ENCODE measurements around the gene ZNF91.
A peak's percentile ranks its signal among the peaks of the same experiment; 100 is the strongest.

Gene ZNF91

GRCh38 chr19:23439623-23440022, 44.4 kb upstream of the ZNF91 start:
- Histone ChIP-seq H3K4me3 (ENCODE audit: low read length) (no peak overlapping the region), H4K20me1 (ENCODE audit: insufficient read depth, low read length) (no peaks in the 10 kb centered on the region), H3K79me2 (ENCODE audit: low read length) (no peaks in the 10 kb centered on the region), H3K27ac (ENCODE audit: low read length) (no peak overlapping the region), H3K4me2 (ENCODE audit: low read depth, low read length) (no peak overlapping the region), H3K9ac (ENCODE audit: low read length) (no peak overlapping the region), H3K27me3 (replicated peaks; ENCODE audit: insufficient read depth, low read length) (no peaks in the 10 kb centered on the region), H2AFZ (ENCODE audit: low read length) (no peak overlapping the region), H3K9me3 (replicated peaks; ENCODE audit: insufficient read depth, low read length) (no peaks in the 10 kb centered on the region; the same call in 1 of the 2 replicates), H3K9me2 (replicated peaks; ENCODE audit: insufficient read depth, low read length) (no peaks in the 10 kb centered on the region), H3K36me3 (replicated peaks; ENCODE audit: insufficient read depth, low read length) (no peaks in the 10 kb centered on the region), H3K4me1 (ENCODE audit: low read length) (no peaks in the 10 kb centered on the region), H3F3A (ENCODE audit: insufficient read depth, low read length) (no peaks in the 10 kb centered on the region)
- no peak for TF ChIP-seq EZH2 (optimal IDR thresholded peaks at IDR 0.05; ENCODE audit: low read depth, low read length)
- no peak for TF ChIP-seq EZH2phosphoT487 (IDR thresholded peaks at IDR 0.05; ENCODE audit: low read length)
- TF ChIP-seq CTCF (IDR thresholded peaks at IDR 0.05; ENCODE audit: low read length): no peak; the same call in 1 of the 2 replicates
- no peak for DNase-seq

- DNase-seq: peak; percentile 22
Measured at GRCh38 chr19:23437901-23438300, 42.6 kb upstream of the ZNF91 start.

GRCh38 chr19:23436944-23437343, 41.7 kb upstream of the ZNF91 start:
- H3K27me3 ChIP-seq (replicated peaks; ENCODE audit: insufficient read depth, low read length): no peaks in the 10 kb centered on the region
- no peak for TF ChIP-seq EZH2 (optimal IDR thresholded peaks at IDR 0.05; ENCODE audit: low read depth, low read length)
- peak; percentile 25; the same call in 1 of the 2 replicates for TF ChIP-seq CTCF (IDR thresholded peaks at IDR 0.05; ENCODE audit: low read length)
- TF ChIP-seq EZH2phosphoT487 (IDR thresholded peaks at IDR 0.05; ENCODE audit: low read length): no peak
- peak; percentile 9 for DNase-seq

More at GRCh38 chr19:23437901-23438300, 42.6 kb upstream of the ZNF91 start:
- no peak overlapping the region for H3K4me3 ChIP-seq (ENCODE audit: low read length)
- H4K20me1 ChIP-seq (ENCODE audit: insufficient read depth, low read length): no peaks in the 10 kb centered on the region
- H3K27me3 ChIP-seq (replicated peaks; ENCODE audit: insufficient read depth, low read length): no peaks in the 10 kb centered on the region
- TF ChIP-seq EZH2phosphoT487 (IDR thresholded peaks at IDR 0.05; ENCODE audit: low read length): no peak
- TF ChIP-seq CTCF (IDR thresholded peaks at IDR 0.05; ENCODE audit: low read length): peak; percentile 25; the same call in 1 of the 2 replicates
- no peak overlapping the region for H3K27ac ChIP-seq (ENCODE audit: low read length)
- H3K36me3 ChIP-seq (replicated peaks; ENCODE audit: insufficient read depth, low read length): no peaks in the 10 kb centered on the region
- H3K9ac ChIP-seq (ENCODE audit: low read length): no peak overlapping the region
- H2AFZ ChIP-seq (ENCODE audit: low read length): no peak overlapping the region
- H3K9me2 ChIP-seq (replicated peaks; ENCODE audit: insufficient read depth, low read length): no peaks in the 10 kb centered on the region
- no peaks in the 10 kb centered on the region for H3K4me1 ChIP-seq (ENCODE audit: low read length)
- H3K4me2 ChIP-seq (ENCODE audit: low read depth, low read length): no peak overlapping the region
- no peaks in the 10 kb centered on the region; the same call in 1 of the 2 replicates for H3K9me3 ChIP-seq (replicated peaks; ENCODE audit: insufficient read depth, low read length)
- H3K79me2 ChIP-seq (ENCODE audit: low read length): no peaks in the 10 kb centered on the region
- no peaks in the 10 kb centered on the region for H3F3A ChIP-seq (ENCODE audit: insufficient read depth, low read length)

More at GRCh38 chr19:23436944-23437343, 41.7 kb upstream of the ZNF91 start:
- Histone ChIP-seq H3F3A (ENCODE audit: insufficient read depth, low read length) (no peaks in the 10 kb centered on the region), H3K9me3 (replicated peaks; ENCODE audit: insufficient read depth, low read length) (no peaks in the 10 kb centered on the region; the same call in 1 of the 2 replicates), H3K4me2 (ENCODE audit: low read depth, low read length) (no peak overlapping the region), H3K27ac (ENCODE audit: low read length) (no peak overlapping the region), H3K4me3 (ENCODE audit: low read length) (no peak overlapping the region), H3K79me2 (ENCODE audit: low read length) (no peaks in the 10 kb centered on the region), H3K9me2 (replicated peaks; ENCODE audit: insufficient read depth, low read length) (no peaks in the 10 kb centered on the region), H3K9ac (ENCODE audit: low read length) (no peak overlapping the region), H3K4me1 (ENCODE audit: low read length) (no peaks in the 10 kb centered on the region), H2AFZ (ENCODE audit: low read length) (no peak overlapping the region), H3K36me3 (replicated peaks; ENCODE audit: insufficient read depth, low read length) (no peaks in the 10 kb centered on the region), H4K20me1 (ENCODE audit: insufficient read depth, low read length) (no peaks in the 10 kb centered on the region)

All from MM.1S (cell line).